KG1 (cell line): Measurements from ENCODE around the gene CTDSPL.
"Not testable (repeated sequence)": the region's sequence is repeated elsewhere in the genome, so short reads cannot be mapped to it uniquely, and the experiment has no call there.

ENCODE experiments used
- DNase-seq: peaks from one replicate; lab custom pipeline; 2025; lab: John Stamatoyannopoulos, UW

CTDSPL gene

GRCh38 chr3:37968813-37969595, 107.3 kb downstream of the CTDSPL start:
- no peak for DNase-seq

GRCh38 chr3:37969596-37970100, 108.0 kb downstream of the CTDSPL start:
- DNase-seq: no peak

- no peak for DNase-seq
These were observed 109.1 kb downstream of the CTDSPL start for GRCh38 chr3:37970802-37971201.

- DNase-seq: no peak
These were observed 109.8 kb downstream of the CTDSPL start for GRCh38 chr3:37971467-37971866.

- DNase-seq: not testable (repeated sequence)
These were observed 110.4 kb downstream of the CTDSPL start for GRCh38 chr3:37972056-37972455.

GRCh38 chr3:37973246-37974054, 111.8 kb downstream of the CTDSPL start:
- no peak for DNase-seq

- peak; percentile 43 for DNase-seq
These were observed 112.7 kb downstream of the CTDSPL start for GRCh38 chr3:37974121-37975083.

- DNase-seq: no peak
These were observed 118.1 kb downstream of the CTDSPL start for GRCh38 chr3:37979541-37980461.

- no peak for DNase-seq
These were observed 119.0 kb downstream of the CTDSPL start for GRCh38 chr3:37980462-37981347.

- DNase-seq: no peak
These were observed 119.6 kb downstream of the CTDSPL start for GRCh38 chr3:37981348-37981664.

GRCh38 chr3:37982331-37982730, 120.7 kb downstream of the CTDSPL start:
- no peak for DNase-seq

GRCh38 chr3:37984051-37984450, 122.4 kb downstream of the CTDSPL start:
- DNase-seq: no peak

- DNase-seq: no peak
These were observed 122.9 kb downstream of the CTDSPL start for GRCh38 chr3:37984596-37984995.

- DNase-seq: no peak
These were observed 124.1 kb downstream of the CTDSPL start for GRCh38 chr3:37985637-37986320.

- DNase-seq: no peak
These were observed 125.0 kb downstream of the CTDSPL start for GRCh38 chr3:37986479-37987314.

- DNase-seq: no peak
These were observed 125.6 kb downstream of the CTDSPL start for GRCh38 chr3:37987315-37987697.

- no peak for DNase-seq
These were observed 126.1 kb downstream of the CTDSPL start for GRCh38 chr3:37987751-37988179.

- not testable (repeated sequence) for DNase-seq
These were observed 126.7 kb downstream of the CTDSPL start for GRCh38 chr3:37988376-37988775.
